Immature natural killer cell (primary cell): ENCODE measurements around the gene HLA-DQB1. TPM values are rescaled to one million over a fixed set of nuclear protein-coding genes. Genes with fewer than 3 reads are reported as not detected.
"Not testable (repeated sequence)": the region's sequence is repeated elsewhere in the genome, so short reads cannot be mapped to it uniquely, and the experiment has no call there.

ENCODE experiments used
- DNase-seq, 3 donors: peaks; one replicate each; pipeline ENCODE4 v3.0.0; 2022; ENCODE audit warnings: mixed read lengths in 1 of 3
- H3K27ac Mint-ChIP-seq, 6 donors: one replicate each; pipeline ENCODE4 v1.8.0; 2020; ENCODE audit warnings: mixed read lengths in 6 of 6, mild to moderate bottlenecking in 5 of 6, inconsistent platforms in 4 of 6, moderate library complexity in 3 of 6
- H3K27me3 Mint-ChIP-seq, 3 donors: one replicate each; pipeline ENCODE4 v1.8.0; 2020 to 2021; ENCODE audit warnings: low read depth in 3 of 3, mild to moderate bottlenecking in 3 of 3, mixed read lengths in 3 of 3, moderate library complexity in 3 of 3, inconsistent platforms in 1 of 3
- H3K36me3 Mint-ChIP-seq, 3 donors: one replicate each; pipeline ENCODE4 v1.8.0; 2020; ENCODE audit warnings: mixed read lengths in 3 of 3, inconsistent platforms in 2 of 3, mild to moderate bottlenecking in 2 of 3
- H3K4me1 Mint-ChIP-seq, 2 donors: one replicate each; pipeline ENCODE4 v1.8.0; 2020; ENCODE audit warnings: inconsistent platforms in 2 of 2, mild to moderate bottlenecking in 2 of 2, mixed read lengths in 2 of 2, moderate library complexity in 1 of 2
- H3K4me3 Mint-ChIP-seq, 5 donors: one replicate each; pipeline ENCODE4 v1.8.0; 2020; ENCODE audit warnings: mild to moderate bottlenecking in 5 of 5, mixed read lengths in 5 of 5, inconsistent platforms in 3 of 5, moderate library complexity in 3 of 5
- H3K9me3 Mint-ChIP-seq, 6 donors: one replicate each; pipeline ENCODE4 v1.8.0; 2020; ENCODE audit warnings: mild to moderate bottlenecking in 6 of 6, mixed read lengths in 6 of 6, inconsistent platforms in 4 of 6, moderate library complexity in 3 of 6
- polyA plus RNA-seq, 3 donors: library from polyadenylated mRNA; unstranded; fragments of 300-500 nt; fragmentation: Illumina TruSeq; gene quantifications; one replicate each; pipeline ENCODE4 v1.2.3, GENCODE V29; 2021

Gene HLA-DQB1
- polyA plus RNA-seq, 3 donors from 2014 or later: 2.5 to 105 (median 74.9) TPM

GRCh38 chr6:32674123-32674522 lies 7.7 kb upstream of the HLA-DQB1 start:
- DNase-seq: not testable (repeated sequence)
- H3K27me3 Mint-ChIP-seq: peaks cover 0 to 12% (median 10%) of the 10 kb centered on the region in 3 donors

GRCh38 chr6:32671908-32672307 lies 5.5 kb upstream of the HLA-DQB1 start:
- not testable (repeated sequence) for H3K27ac Mint-ChIP-seq, H3K36me3 Mint-ChIP-seq, H3K4me3 Mint-ChIP-seq, DNase-seq, H3K9me3 Mint-ChIP-seq, H3K27me3 Mint-ChIP-seq
- peaks cover under 1 to 10% of the 10 kb centered on the region in 2 donors for H3K4me1 Mint-ChIP-seq

More at GRCh38 chr6:32674123-32674522, 7.7 kb upstream of the HLA-DQB1 start:
- Mint-ChIP-seq H3K36me3 (peaks cover 3 to 21% (median 5%) of the 10 kb centered on the region in 3 donors), H3K9me3 (peaks cover 0 to 24% (median 9%) of the 10 kb centered on the region in 6 donors)
- not testable (repeated sequence) for H3K4me3 Mint-ChIP-seq, H3K4me1 Mint-ChIP-seq, H3K27ac Mint-ChIP-seq

GRCh38 chr6:32669893-32670292 lies 3.4 kb upstream of the HLA-DQB1 start:
- no peak for DNase-seq
- peak overlapping the region in 2 of 6 donors; percentile 1 to 42 for H3K27ac Mint-ChIP-seq
- peaks cover 8 to 16% (median 15%) of the 10 kb centered on the region in 3 donors for H3K27me3 Mint-ChIP-seq
- peaks cover 20 to 29% of the 10 kb centered on the region in 2 donors for H3K4me1 Mint-ChIP-seq
- no peak overlapping the region for H3K4me3 Mint-ChIP-seq
- peaks cover 0 to 7% (median 0%) of the 10 kb centered on the region in 6 donors for H3K9me3 Mint-ChIP-seq
- peaks cover 0 to 6% (median 3%) of the 10 kb centered on the region in 3 donors for H3K36me3 Mint-ChIP-seq

- H3K27ac Mint-ChIP-seq: peak overlapping the region in 2 of 6 donors; percentile 1 to 62
- peaks cover 22 to 34% of the 10 kb centered on the region in 2 donors for H3K4me1 Mint-ChIP-seq
- no peak overlapping the region for H3K4me3 Mint-ChIP-seq
Measured at GRCh38 chr6:32669240-32669639, 2.8 kb upstream of the HLA-DQB1 start.

GRCh38 chr6:32668226-32668747 lies 1.8 kb upstream of the HLA-DQB1 start:
- H3K4me3 Mint-ChIP-seq: no peak overlapping the region
- H3K4me1 Mint-ChIP-seq: peaks cover 26 to 37% of the 10 kb centered on the region in 2 donors
- H3K9me3 Mint-ChIP-seq: peaks cover 0 to 7% (median 0%) of the 10 kb centered on the region in 6 donors
- peaks cover 11 to 20% (median 18%) of the 10 kb centered on the region in 3 donors for H3K27me3 Mint-ChIP-seq
- H3K36me3 Mint-ChIP-seq: peaks cover 0 to 9% (median 4%) of the 10 kb centered on the region in 3 donors
- peak overlapping the region in 3 of 6 donors; percentile 76 to 89 (median 85) for H3K27ac Mint-ChIP-seq
- peak in 1 of 3 donors; percentile 69 for DNase-seq

More at GRCh38 chr6:32669240-32669639, 2.8 kb upstream of the HLA-DQB1 start:
- no peak for DNase-seq
- H3K27me3 Mint-ChIP-seq: peaks cover 9 to 20% (median 17%) of the 10 kb centered on the region in 3 donors
- peaks cover 0 to 6% (median 2%) of the 10 kb centered on the region in 3 donors for H3K36me3 Mint-ChIP-seq
- peaks cover 0 to 7% (median 0%) of the 10 kb centered on the region in 6 donors for H3K9me3 Mint-ChIP-seq

- H3K27ac Mint-ChIP-seq: peak overlapping the region in 4 of 6 donors; percentile 80 to 93 (median 84)
- peak overlapping the region; percentile 78 to 90 (median 82) for H3K4me3 Mint-ChIP-seq
- H3K27me3 Mint-ChIP-seq: peaks cover 13 to 22% (median 18%) of the 10 kb centered on the region in 3 donors
- no peaks in the 10 kb centered on the region for H3K9me3 Mint-ChIP-seq
- H3K36me3 Mint-ChIP-seq: peaks cover 0 to 11% (median 8%) of the 10 kb centered on the region in 3 donors
- peaks cover 30 to 37% of the 10 kb centered on the region in 2 donors for H3K4me1 Mint-ChIP-seq
- DNase-seq: peak in 1 of 3 donors; percentile 16
Measured at GRCh38 chr6:32665661-32666060, 796 bp downstream of the HLA-DQB1 start.

- Mint-ChIP-seq H3K36me3 (peaks cover 0 to 12% (median 8%) of the 10 kb centered on the region in 3 donors), H3K9me3 (no peaks in the 10 kb centered on the region), H3K27me3 (peaks cover 13 to 22% (median 17%) of the 10 kb centered on the region in 3 donors), H3K27ac (peak overlapping the region in 4 of 6 donors; percentile 15 to 85 (median 73)), H3K4me1 (peaks cover 37% of the 10 kb centered on the region in 2 donors), H3K4me3 (peak overlapping the region; percentile 66 to 90 (median 82))
- peak in 1 of 3 donors; percentile 44 for DNase-seq
Measured at GRCh38 chr6:32664827-32665362, 1.6 kb downstream of the HLA-DQB1 start.

- H3K9me3 Mint-ChIP-seq: no peaks in the 10 kb centered on the region
- peak overlapping the region in 1 of 6 donors; percentile 85 for H3K27ac Mint-ChIP-seq
- peaks cover 0 to 16% (median 8%) of the 10 kb centered on the region in 3 donors for H3K36me3 Mint-ChIP-seq
- DNase-seq: no peak
- peaks cover 13 to 22% (median 13%) of the 10 kb centered on the region in 3 donors for H3K27me3 Mint-ChIP-seq
- H3K4me1 Mint-ChIP-seq: peaks cover 36 to 43% of the 10 kb centered on the region in 2 donors
- H3K4me3 Mint-ChIP-seq: peak overlapping the region in 3 of 5 donors; percentile 82 to 89 (median 86)
Measured at GRCh38 chr6:32664354-32664753, 2.1 kb downstream of the HLA-DQB1 start.

GRCh38 chr6:32662836-32663235 lies 3.6 kb downstream of the HLA-DQB1 start:
- Mint-ChIP-seq H3K4me1 (peaks cover 28 to 43% of the 10 kb centered on the region in 2 donors), H3K27ac (no peak overlapping the region), H3K36me3 (peaks cover 0 to 20% (median 8%) of the 10 kb centered on the region in 3 donors), H3K4me3 (peak overlapping the region in 1 of 5 donors; percentile 11), H3K27me3 (peaks cover 13 to 22% (median 14%) of the 10 kb centered on the region in 3 donors), H3K9me3 (no peaks in the 10 kb centered on the region)
- no peak for DNase-seq

GRCh38 chr6:32662099-32662498 lies 4.4 kb downstream of the HLA-DQB1 start:
- H3K36me3 Mint-ChIP-seq: peaks cover 0 to 20% (median 8%) of the 10 kb centered on the region in 3 donors
- H3K4me3 Mint-ChIP-seq: no peak overlapping the region
- peaks cover 27 to 43% of the 10 kb centered on the region in 2 donors for H3K4me1 Mint-ChIP-seq
- peaks cover 13 to 22% (median 15%) of the 10 kb centered on the region in 3 donors for H3K27me3 Mint-ChIP-seq
- no peaks in the 10 kb centered on the region for H3K9me3 Mint-ChIP-seq
- H3K27ac Mint-ChIP-seq: peak overlapping the region in 1 of 6 donors; percentile 14
- DNase-seq: no peak

- peaks cover 0 to 8% (median 5%) of the 10 kb centered on the region in 6 donors for H3K9me3 Mint-ChIP-seq
- DNase-seq: no peak
- peaks cover 0 to 30% (median 8%) of the 10 kb centered on the region in 3 donors for H3K36me3 Mint-ChIP-seq
- H3K27me3 Mint-ChIP-seq: peaks cover 5 to 9% (median 7%) of the 10 kb centered on the region in 3 donors
- H3K4me1 Mint-ChIP-seq: peaks cover 9 to 24% of the 10 kb centered on the region in 2 donors
- H3K27ac Mint-ChIP-seq: peak overlapping the region in 2 of 6 donors; percentile 37 to 67
- no peak overlapping the region for H3K4me3 Mint-ChIP-seq
Measured at GRCh38 chr6:32659856-32660595, 6.4 kb downstream of the HLA-DQB1 start.

- Mint-ChIP-seq H3K9me3 (peaks cover 0 to 8% (median 5%) of the 10 kb centered on the region in 6 donors), H3K4me3 (no peak overlapping the region), H3K4me1 (peaks cover 0 to 17% of the 10 kb centered on the region in 2 donors), H3K27ac (no peak overlapping the region), H3K36me3 (peaks cover 0 to 28% (median 4%) of the 10 kb centered on the region in 3 donors), H3K27me3 (peaks cover 2 to 5% (median 4%) of the 10 kb centered on the region in 3 donors)
- no peak for DNase-seq
Measured at GRCh38 chr6:32658268-32658897, 8.1 kb downstream of the HLA-DQB1 start.

- not testable (repeated sequence) for H3K9me3 Mint-ChIP-seq, H3K4me3 Mint-ChIP-seq, H3K27me3 Mint-ChIP-seq, DNase-seq
- H3K36me3 Mint-ChIP-seq: peaks cover 0 to 23% (median 3%) of the 10 kb centered on the region in 3 donors
- H3K4me1 Mint-ChIP-seq: peaks cover 0 to 16% of the 10 kb centered on the region in 2 donors
- H3K27ac Mint-ChIP-seq: peak overlapping the region in 1 of 6 donors; percentile 10
Measured at GRCh38 chr6:32657819-32658218, 8.6 kb downstream of the HLA-DQB1 start.
